ENCODE results near the gene NEK3. TPM values are rescaled to one million over a fixed set of nuclear protein-coding genes. Genes with fewer than 3 reads are reported as not detected.

The NEK3 gene
- total and polyA plus RNA-seq, 2 donors from 2014 or later: 17.4 to 21.1 TPM

- intact Hi-C loops (cut with DNase I): no loop called here
- DNase-seq (peak in 1 of 5 donors; percentile 46), FAIRE-seq (no peak)
- Histone ChIP-seq H3K27ac (ENCODE audit: low read depth in 2 of 2, low read length in 2 of 2) (no peak overlapping the region), H3K9ac (ENCODE audit: low read length in 3 of 3) (no peak overlapping the region), H3K9me3 (ENCODE audit: control insufficient read depth in 2 of 3, insufficient read depth in 1 of 3, low read length in 3 of 3) (no peaks in the 10 kb centered on the region), H3K27me3 (ENCODE audit: control insufficient read depth, insufficient read depth, low read length) (no peaks in the 10 kb centered on the region), H3K4me3 (ENCODE audit: low read length in 3 of 3) (peak overlapping the region in 1 of 3 donors; percentile 61), H3K36me3 (ENCODE audit: control insufficient read depth in 2 of 3, insufficient read depth in 3 of 3, low read length in 3 of 3) (no peaks in the 10 kb centered on the region), H3K4me1 (ENCODE audit: control insufficient read depth in 2 of 3, insufficient read depth in 2 of 3, low read depth in 1 of 3, low read length in 3 of 3) (peaks cover 2 to 12% (median 5%) of the 10 kb centered on the region in 3 donors)
- TF ChIP-seq CTCF (IDR thresholded peaks at IDR 0.05; ENCODE audit: borderline replicate concordance, extremely low read depth, insufficient read depth): no peak
Measured at GRCh38 chr13:52160053-52160452, 656 bp upstream of the NEK3 start.

- peak overlapping the region; percentile 61 to 83 (median 73) for H3K4me3 ChIP-seq (ENCODE audit: low read length in 3 of 3)
- FAIRE-seq: no peak
- H3K27me3 ChIP-seq (ENCODE audit: control insufficient read depth, insufficient read depth, low read length): no peaks in the 10 kb centered on the region
- peak in 3 of 5 donors; percentile 56 to 76 (median 66) for DNase-seq
- intact Hi-C loops (cut with DNase I): no loop called here
- no peaks in the 10 kb centered on the region for H3K36me3 ChIP-seq (ENCODE audit: control insufficient read depth in 2 of 3, insufficient read depth in 3 of 3, low read length in 3 of 3)
- peaks cover 2 to 12% (median 5%) of the 10 kb centered on the region in 3 donors for H3K4me1 ChIP-seq (ENCODE audit: control insufficient read depth in 2 of 3, insufficient read depth in 2 of 3, low read depth in 1 of 3, low read length in 3 of 3)
- H3K27ac ChIP-seq (ENCODE audit: low read depth in 2 of 2, low read length in 2 of 2): peak overlapping the region; percentile 67 to 77
- no peak for TF ChIP-seq CTCF (IDR thresholded peaks at IDR 0.05; ENCODE audit: borderline replicate concordance, extremely low read depth, insufficient read depth)
- peak overlapping the region; percentile 23 to 76 (median 71) for H3K9ac ChIP-seq (ENCODE audit: low read length in 3 of 3)
- H3K9me3 ChIP-seq (ENCODE audit: control insufficient read depth in 2 of 3, insufficient read depth in 1 of 3, low read length in 3 of 3): no peaks in the 10 kb centered on the region
Measured at GRCh38 chr13:52158629-52159158, 703 bp downstream of the NEK3 start.

GRCh38 chr13:52156724-52157261, 2.6 kb downstream of the NEK3 start:
- Histone ChIP-seq H3K9ac (ENCODE audit: low read length in 3 of 3) (no peak overlapping the region), H3K9me3 (ENCODE audit: control insufficient read depth in 2 of 3, insufficient read depth in 1 of 3, low read length in 3 of 3) (no peaks in the 10 kb centered on the region), H3K4me1 (ENCODE audit: control insufficient read depth in 2 of 3, insufficient read depth in 2 of 3, low read depth in 1 of 3, low read length in 3 of 3) (peaks cover 0 to 8% (median 2%) of the 10 kb centered on the region in 3 donors), H3K4me3 (ENCODE audit: low read length in 3 of 3) (no peak overlapping the region), H3K27me3 (ENCODE audit: control insufficient read depth, insufficient read depth, low read length) (no peaks in the 10 kb centered on the region), H3K27ac (ENCODE audit: low read depth in 2 of 2, low read length in 2 of 2) (no peak overlapping the region), H3K36me3 (ENCODE audit: control insufficient read depth in 2 of 3, insufficient read depth in 3 of 3, low read length in 3 of 3) (peaks cover 0 to 3% (median 0%) of the 10 kb centered on the region in 3 donors)
- no peak for TF ChIP-seq CTCF (IDR thresholded peaks at IDR 0.05; ENCODE audit: borderline replicate concordance, extremely low read depth, insufficient read depth)
- no peak for DNase-seq
- intact Hi-C loops (cut with DNase I): no loop called here
- no peak for FAIRE-seq

Measured in kidney (tissue), 14 donors.